IPS-20b (cell line): ENCODE data around the gene DCAF10.

Experiments used
- H3K27ac ChIP-seq: one replicate; pipeline ENCODE4 v1.5.1; 2013; ENCODE audit warnings: low read length
- H3K27me3 ChIP-seq: 2 replicates; pipeline ENCODE4 v1.6.1; 2013; ENCODE audit warnings: mild to moderate bottlenecking, low read length, inconsistent platforms; ENCODE audit not compliant: insufficient read depth
- H3K36me3 ChIP-seq: 2 replicates; pipeline ENCODE4 v1.6.1; 2013; ENCODE audit warnings: low read depth, mild to moderate bottlenecking, inconsistent platforms, low read length, moderate library complexity; ENCODE audit not compliant: insufficient read depth
- H3K4me1 ChIP-seq: 2 replicates; pipeline ENCODE4 v1.6.1; 2013; ENCODE audit warnings: mild to moderate bottlenecking, control low read depth, inconsistent platforms, low read length, moderate library complexity; ENCODE audit not compliant: insufficient read depth
- H3K4me3 ChIP-seq: 2 replicates; pipeline ENCODE4 v1.5.1; 2013; ENCODE audit warnings: mild to moderate bottlenecking, low read length, inconsistent platforms
- H3K9ac ChIP-seq: 2 replicates; pipeline ENCODE4 v1.6.1; 2013; ENCODE audit warnings: low read depth, mild to moderate bottlenecking, inconsistent platforms, low read length, moderate library complexity
- H3K9me3 ChIP-seq: 2 replicates; pipeline ENCODE4 v1.6.1; 2013; ENCODE audit warnings: mild to moderate bottlenecking, low read depth, low read length, inconsistent platforms; ENCODE audit not compliant: insufficient read depth

Gene DCAF10

DNA sequence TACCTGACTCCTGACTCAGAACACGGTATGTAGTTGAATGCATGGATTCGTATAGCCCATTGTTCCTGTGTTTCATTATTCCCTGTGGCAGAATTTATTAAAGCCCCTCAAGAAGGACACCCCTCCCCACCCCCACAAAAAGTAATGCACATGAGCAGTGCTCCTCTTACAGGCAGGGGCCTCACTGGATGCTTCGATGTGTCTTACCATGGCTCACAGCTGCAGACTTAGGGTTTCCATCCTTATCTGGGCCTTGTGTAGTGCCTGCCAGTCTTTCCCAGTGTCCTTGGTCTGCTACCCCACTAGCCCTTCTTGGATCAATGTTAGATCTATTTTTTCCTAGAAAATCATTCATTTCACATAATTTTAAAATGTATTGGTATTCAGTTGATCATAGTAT, 30.6 kb upstream of the DCAF10 start:
- H3K27me3 ChIP-seq, result no peaks in the 10 kb centered on the region
- no peak overlapping the region for H3K9ac ChIP-seq
- H3K36me3 ChIP-seq, result peaks cover 29% of the 10 kb centered on the region
- no peak overlapping the region for H3K4me3 ChIP-seq
- no peak overlapping the region for H3K27ac ChIP-seq
- no peaks in the 10 kb centered on the region for H3K4me1 ChIP-seq
- no peaks in the 10 kb centered on the region for H3K9me3 ChIP-seq

DNA sequence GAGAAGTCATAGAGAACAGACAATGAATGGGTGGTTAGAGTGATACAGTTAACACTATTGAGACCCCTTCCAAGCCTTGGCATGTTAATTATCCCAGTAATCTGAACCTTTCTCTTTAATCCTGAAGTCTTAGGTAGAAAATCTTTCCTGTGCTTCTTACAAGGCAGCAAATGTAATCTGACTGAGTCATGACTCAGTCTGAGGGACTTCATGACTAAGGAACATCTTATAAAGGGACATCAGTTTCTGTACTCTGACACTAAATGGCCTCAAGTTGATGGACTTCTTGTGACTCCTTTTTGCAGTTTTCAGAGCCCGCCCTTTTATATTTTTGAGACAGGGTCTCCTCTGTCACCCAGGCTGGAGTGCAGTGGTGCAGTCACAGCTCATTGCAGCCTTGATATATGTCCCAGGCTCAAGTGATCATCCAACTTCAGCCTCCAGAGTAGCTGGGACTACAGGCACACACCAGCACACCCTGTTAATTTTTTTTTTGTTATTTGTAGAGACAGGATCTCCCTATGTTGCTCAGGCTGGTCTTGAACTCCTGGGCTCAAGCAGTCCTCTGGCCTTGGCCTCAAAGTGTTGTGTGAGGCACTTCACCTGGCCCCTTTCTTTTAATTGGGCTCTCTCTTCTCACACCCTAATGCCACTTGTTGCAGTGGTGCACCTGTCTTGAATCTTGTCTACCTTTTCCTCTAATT, 25.2 kb upstream of the DCAF10 start:
- H3K4me1 ChIP-seq, result no peaks in the 10 kb centered on the region
- no peaks in the 10 kb centered on the region for H3K27me3 ChIP-seq
- peaks cover 73% of the 10 kb centered on the region for H3K36me3 ChIP-seq
- no peaks in the 10 kb centered on the region for H3K9me3 ChIP-seq
- H3K4me3 ChIP-seq, result no peak overlapping the region
- H3K27ac ChIP-seq, result no peak overlapping the region
- H3K9ac ChIP-seq, result no peak overlapping the region

DNA sequence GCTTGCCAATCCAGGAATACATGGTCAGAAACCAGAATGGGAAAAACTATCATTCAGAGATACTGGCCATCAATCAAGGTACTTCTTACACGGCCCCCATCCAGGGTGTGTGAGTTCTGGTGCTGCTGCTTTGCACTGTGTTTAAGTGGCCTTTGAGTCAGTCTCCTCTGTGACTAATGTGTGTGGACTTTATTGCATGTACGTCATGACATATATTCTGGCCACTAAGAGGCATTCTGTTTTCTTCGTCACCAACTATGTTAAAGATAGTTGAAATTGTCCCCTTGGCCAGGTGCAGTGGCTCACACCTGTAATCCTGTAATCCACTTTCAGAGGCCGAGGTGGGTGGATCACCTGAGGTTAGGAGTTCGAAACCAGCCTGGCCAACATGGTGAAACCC, 24.3 kb upstream of the DCAF10 start:
- Histone ChIP-seq H3K9me3 (no peaks in the 10 kb centered on the region), H3K4me1 (no peaks in the 10 kb centered on the region), H3K27ac (no peak overlapping the region), H3K9ac (no peak overlapping the region), H3K27me3 (no peaks in the 10 kb centered on the region), H3K36me3 (peaks cover 78% of the 10 kb centered on the region), H3K4me3 (no peak overlapping the region)

DNA sequence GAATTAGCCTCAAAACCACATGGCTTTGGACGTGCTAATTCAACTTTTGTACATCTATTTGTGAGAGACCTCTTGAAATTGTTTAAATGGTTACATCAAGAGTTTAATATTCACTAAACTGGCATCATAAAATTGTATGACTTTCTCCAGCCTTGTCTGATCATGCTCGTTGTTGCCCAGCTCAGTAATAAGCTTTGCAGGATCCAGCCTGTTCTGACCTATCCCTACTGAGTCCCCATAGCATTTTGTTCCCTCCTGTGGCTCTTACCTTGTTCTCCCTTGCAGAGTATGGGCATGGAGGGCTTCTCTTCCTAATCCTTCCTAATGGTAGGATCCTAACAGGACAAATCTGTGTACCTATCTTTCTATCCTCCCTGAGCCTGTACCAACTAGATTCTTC, 22.1 kb upstream of the DCAF10 start:
- Histone ChIP-seq H3K36me3 (peaks cover 88% of the 10 kb centered on the region), H3K4me1 (no peaks in the 10 kb centered on the region), H3K27ac (no peak overlapping the region), H3K27me3 (no peaks in the 10 kb centered on the region), H3K4me3 (no peak overlapping the region), H3K9ac (no peak overlapping the region), H3K9me3 (no peaks in the 10 kb centered on the region)

DNA sequence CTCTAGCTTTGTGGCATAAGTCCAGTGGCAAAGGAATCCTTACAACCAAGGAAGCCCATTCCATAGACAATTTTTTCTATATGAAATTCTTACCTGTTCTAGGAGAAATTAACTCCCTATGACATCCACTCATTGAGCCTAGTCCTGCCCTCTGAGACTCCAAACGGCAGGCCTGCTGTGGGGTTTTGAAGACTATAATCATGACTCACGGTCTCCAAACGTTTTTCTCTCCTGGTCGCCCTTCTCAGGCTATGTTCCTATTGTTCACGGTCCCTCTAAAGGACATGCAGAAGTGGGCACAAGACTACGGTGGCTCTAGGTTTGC, 16.3 kb upstream of the DCAF10 start:
- H3K27me3 ChIP-seq, result no peaks in the 10 kb centered on the region
- H3K36me3 ChIP-seq, result peaks cover 46% of the 10 kb centered on the region
- no peak overlapping the region for H3K27ac ChIP-seq
- peak overlapping the region; percentile 98 for H3K4me3 ChIP-seq
- H3K9ac ChIP-seq, result peak overlapping the region; percentile 95
- H3K4me1 ChIP-seq, result no peaks in the 10 kb centered on the region; the same call in 1 of the 2 replicates
- H3K9me3 ChIP-seq, result no peaks in the 10 kb centered on the region

DNA sequence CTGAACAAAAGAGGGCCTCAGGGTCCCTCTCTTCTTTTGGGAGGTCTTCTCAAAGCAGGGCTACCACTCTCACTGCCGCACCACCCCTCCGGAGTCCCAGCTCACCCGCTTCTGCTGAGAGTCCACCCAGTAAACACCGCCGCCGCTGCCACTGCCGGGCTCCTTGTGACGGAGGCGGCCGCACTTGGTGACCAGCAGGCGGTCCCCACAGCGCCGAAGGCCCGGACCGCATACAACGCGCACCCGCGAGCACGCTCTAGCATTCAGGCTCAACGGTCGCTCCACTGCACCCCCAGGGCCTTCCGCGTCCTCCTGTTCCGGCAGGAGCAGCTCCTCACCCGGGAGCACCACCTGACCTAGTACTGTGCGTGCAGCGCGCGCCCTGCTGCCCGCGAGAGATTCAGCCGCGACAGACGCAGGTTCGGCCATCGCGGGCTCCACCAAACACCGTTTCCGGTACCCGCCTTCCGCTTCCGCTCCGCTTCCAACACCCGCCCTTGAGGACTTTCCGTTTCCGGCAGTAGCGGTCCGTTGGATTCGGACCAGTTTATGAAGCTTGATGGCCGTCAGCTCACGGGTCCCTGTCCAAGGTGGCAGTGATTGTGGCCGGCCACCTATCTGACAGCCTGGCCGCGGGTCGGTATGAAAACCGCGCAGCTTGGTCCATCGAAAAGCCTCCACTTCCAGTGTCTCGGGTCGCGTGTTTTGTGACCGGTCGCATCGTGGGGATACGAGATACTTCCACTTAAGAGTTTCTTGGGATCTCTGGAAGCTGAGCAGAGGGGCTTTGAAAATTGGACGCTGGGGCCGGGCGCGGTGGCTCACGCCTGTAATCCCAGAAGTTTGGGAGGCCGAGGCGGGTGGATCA, 15.7 kb upstream of the DCAF10 start, which contains the start of gene EXOSC3:
Gene EXOSC3, minus strand, starts transcription at position 449 of the 868 bp plus-strand sequence. Its CDS starts 20 bp downstream, at position 429.
- Histone ChIP-seq H3K4me1 (no peaks in the 10 kb centered on the region; the same call in 1 of the 2 replicates), H3K9ac (peak within 1 kb of the TSS; percentile 95), H3K9me3 (no peaks in the 10 kb centered on the region), H3K27me3 (no peaks in the 10 kb centered on the region), H3K27ac (no peak within 1 kb of the TSS), H3K36me3 (peaks cover 40% of the 10 kb centered on the region), H3K4me3 (peak within 1 kb of the TSS; percentile 98)

DNA sequence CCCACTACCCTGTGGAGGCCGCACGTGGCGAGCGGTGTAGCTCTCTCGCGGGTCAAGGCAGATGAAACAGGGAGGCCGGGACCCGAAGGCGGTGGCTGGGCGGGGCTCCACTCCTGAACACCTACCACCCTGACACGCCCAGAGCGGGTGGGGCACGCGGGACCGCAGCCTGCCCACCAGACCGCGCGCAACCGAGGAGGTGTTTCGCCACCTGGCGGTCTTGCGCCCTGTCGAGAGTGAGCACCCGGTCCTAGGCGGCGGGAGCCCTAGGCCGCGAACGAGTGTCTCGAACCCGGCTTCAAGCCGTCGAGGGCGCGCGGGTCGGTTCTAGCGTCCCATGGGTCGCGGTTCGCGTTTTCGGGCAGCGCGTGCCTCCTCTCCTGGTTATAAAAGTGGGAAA, 13.5 kb upstream of the DCAF10 start:
- Histone ChIP-seq H3K36me3 (peaks cover 18% of the 10 kb centered on the region), H3K4me1 (no peaks in the 10 kb centered on the region; the same call in 1 of the 2 replicates), H3K27ac (no peak overlapping the region), H3K27me3 (no peaks in the 10 kb centered on the region), H3K9ac (no peak overlapping the region), H3K9me3 (no peaks in the 10 kb centered on the region), H3K4me3 (no peak overlapping the region)

DNA sequence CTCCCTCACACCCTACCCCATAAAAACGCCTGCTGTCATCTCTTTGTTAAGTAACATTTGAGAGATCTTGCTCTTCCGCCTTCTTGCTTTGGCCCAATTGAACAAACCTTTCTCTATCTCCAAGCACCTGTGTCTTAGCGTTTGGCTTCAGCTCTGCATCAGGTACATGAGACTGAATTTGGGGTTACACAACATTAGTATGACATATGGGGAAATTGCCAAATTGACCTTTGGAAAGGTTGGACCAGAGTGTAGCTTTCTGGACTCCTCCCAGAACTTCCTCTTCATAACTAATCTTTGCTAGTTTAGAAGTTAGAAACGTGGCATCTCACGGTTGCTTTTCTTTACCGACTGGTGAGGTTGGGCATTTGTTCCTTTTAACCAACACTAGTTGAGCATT, 12.3 kb upstream of the DCAF10 start:
- Histone ChIP-seq H3K9me3 (no peaks in the 10 kb centered on the region), H3K4me3 (no peak overlapping the region)

DNA sequence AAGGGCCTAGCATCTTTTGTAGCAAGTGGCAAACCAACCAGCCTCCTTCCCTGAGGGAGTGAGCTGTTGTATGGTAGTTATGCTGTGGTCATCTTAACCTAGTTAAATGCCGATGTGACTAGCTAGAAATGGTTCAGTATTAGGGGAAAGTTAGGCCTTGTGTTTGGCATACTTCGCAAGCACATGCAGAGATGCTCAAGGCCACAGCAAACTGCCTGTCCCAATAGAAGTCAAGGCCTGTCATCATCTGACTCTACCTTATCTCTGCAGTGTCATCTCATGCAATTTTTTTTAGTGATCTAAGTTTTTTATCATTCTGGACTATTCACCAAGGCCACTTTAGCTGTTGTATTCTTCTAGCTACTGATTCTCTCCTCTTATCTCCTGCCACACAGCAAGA, 10.5 kb upstream of the DCAF10 start:
- Histone ChIP-seq H3K4me1 (no peaks in the 10 kb centered on the region; the same call in 1 of the 2 replicates), H3K4me3 (no peak overlapping the region), H3K36me3 (no peaks in the 10 kb centered on the region), H3K27ac (no peak overlapping the region), H3K9me3 (no peaks in the 10 kb centered on the region), H3K9ac (no peak overlapping the region), H3K27me3 (0 out of 2 replicates have a peak, but pooled peaks cover 3% of the 10 kb centered on the region)

More for the DNA sequence above, 12.3 kb upstream of the DCAF10 start:
- Histone ChIP-seq H3K9ac (no peak overlapping the region), H3K36me3 (peaks cover 5% of the 10 kb centered on the region), H3K4me1 (no peaks in the 10 kb centered on the region; the same call in 1 of the 2 replicates), H3K27ac (no peak overlapping the region), H3K27me3 (no peaks in the 10 kb centered on the region)

DNA sequence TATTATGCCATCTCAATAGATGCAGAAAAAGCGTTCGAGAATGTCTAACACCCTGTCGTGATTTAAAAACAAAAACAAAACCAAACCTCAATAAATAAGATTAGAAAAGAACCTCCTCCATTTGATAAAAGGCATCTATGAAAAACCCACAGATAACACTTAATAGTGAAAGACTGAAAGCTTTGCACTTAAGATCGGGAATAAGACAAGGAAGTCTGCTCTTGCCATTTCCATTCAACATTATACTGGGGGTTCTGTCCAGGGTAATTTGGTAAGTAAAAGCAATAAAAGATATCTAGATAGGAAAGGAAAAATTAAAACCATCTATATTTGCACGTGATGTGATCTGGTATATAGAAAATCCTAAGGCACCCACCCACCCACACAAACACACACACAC, 8.5 kb upstream of the DCAF10 start:
- no peaks in the 10 kb centered on the region for H3K9me3 ChIP-seq
- no peaks in the 10 kb centered on the region for H3K4me1 ChIP-seq
- 0 out of 2 replicates have a peak, but pooled peaks cover 9% of the 10 kb centered on the region for H3K27me3 ChIP-seq
- no peak overlapping the region for H3K9ac ChIP-seq
- H3K36me3 ChIP-seq, result no peaks in the 10 kb centered on the region
- H3K27ac ChIP-seq, result no peak overlapping the region
- no peak overlapping the region for H3K4me3 ChIP-seq

DNA sequence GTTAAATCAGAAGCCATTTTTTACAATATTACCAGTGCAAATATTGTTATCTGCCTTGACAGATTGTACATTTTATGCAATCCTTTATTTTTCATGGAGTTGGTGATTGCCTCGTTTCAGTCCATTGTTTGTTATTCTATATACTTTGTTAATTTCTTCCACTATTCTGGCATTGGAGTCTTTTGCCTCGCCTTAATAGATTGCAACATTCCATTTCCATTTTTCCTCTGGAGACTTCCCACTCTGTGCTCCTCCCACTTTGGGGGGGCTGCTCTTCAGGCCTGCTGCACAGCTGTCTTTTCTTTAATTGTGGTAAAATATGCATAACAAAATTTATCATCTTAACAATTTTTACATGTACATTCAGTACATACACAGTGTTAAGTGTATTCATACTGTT, 4.4 kb upstream of the DCAF10 start:
- Histone ChIP-seq H3K27ac (no peak overlapping the region), H3K9me3 (no peaks in the 10 kb centered on the region), H3K4me1 (peaks cover 6% of the 10 kb centered on the region; the same call in 1 of the 2 replicates), H3K27me3 (0 out of 2 replicates have a peak, but pooled peaks cover 9% of the 10 kb centered on the region), H3K36me3 (no peaks in the 10 kb centered on the region), H3K4me3 (no peak overlapping the region), H3K9ac (no peak overlapping the region)

DNA sequence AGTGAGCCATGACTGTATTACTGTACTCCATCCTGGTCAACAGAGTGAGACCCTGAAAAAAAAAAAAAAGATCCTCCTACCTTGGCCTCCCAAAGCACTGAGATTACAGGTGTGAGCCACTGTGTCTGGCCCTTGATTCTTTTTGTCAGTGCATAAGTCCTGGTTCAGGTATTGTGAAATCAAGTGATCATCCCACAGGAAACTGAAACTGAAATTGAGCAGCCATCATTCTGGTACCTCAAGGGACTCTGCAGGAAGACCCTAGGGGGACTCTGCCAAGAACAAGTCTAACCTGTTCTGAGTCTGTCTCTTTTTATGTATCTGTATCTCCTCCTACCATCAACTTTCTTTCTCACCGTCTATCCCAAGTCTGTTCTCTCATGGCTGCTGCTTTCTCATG, 1.9 kb upstream of the DCAF10 start:
- Histone ChIP-seq H3K4me1 (peaks cover 13% of the 10 kb centered on the region; the same call in 1 of the 2 replicates), H3K4me3 (no peak overlapping the region), H3K27me3 (0 out of 2 replicates have a peak, but pooled peaks cover 9% of the 10 kb centered on the region), H3K36me3 (no peaks in the 10 kb centered on the region), H3K27ac (no peak overlapping the region), H3K9ac (no peak overlapping the region), H3K9me3 (no peaks in the 10 kb centered on the region)
